ENCODE results near the gene SLC6A18.
"Not testable (repeated sequence)": the region's sequence is repeated elsewhere in the genome, so short reads cannot be mapped to it uniquely, and the experiment has no call there.

Gene SLC6A18

DNA sequence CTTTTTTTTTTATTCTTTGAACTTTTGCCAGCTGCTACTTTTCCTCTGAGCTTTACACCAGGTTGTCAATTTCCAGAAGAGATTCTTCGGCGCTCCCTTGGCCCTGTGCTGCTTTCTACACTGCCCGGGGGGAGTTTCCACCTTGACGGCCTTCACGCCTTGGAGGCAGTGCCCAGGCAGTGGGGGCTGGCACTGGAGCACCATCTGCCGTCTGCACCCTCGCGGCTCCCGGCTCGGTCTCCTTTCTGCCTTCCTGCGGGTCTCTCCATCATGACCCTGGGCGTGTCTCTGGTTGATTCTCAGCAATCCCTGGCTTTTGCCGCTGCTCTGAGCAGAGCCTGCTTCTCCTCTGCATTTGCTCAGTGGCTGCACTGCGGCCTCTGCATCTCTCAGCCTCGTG, 2.9 kb downstream of the SLC6A18 start:
- Histone ChIP-seq H4K20me1 (ENCODE audit: low read depth, low read length) (no peaks in the 10 kb centered on the region), H3K27me3 (ENCODE audit: low read length) (no peaks in the 10 kb centered on the region), H3K4me2 (ENCODE audit: low read depth, low read length, poor library complexity, severe bottlenecking) (no peak overlapping the region), H2AFZ (ENCODE audit: low read depth, low read length, severe bottlenecking) (no peak overlapping the region), H3K27ac (ENCODE audit: low read depth, low read length) (no peak overlapping the region), H3K4me3 (ENCODE audit: insufficient read depth, low read length, poor library complexity, severe bottlenecking) (no peak overlapping the region), H3K9ac (ENCODE audit: low read length) (no peak overlapping the region), H3K79me2 (ENCODE audit: insufficient read depth, low read length) (no peaks in the 10 kb centered on the region), H3K36me3 (ENCODE audit: low read length) (no peaks in the 10 kb centered on the region), H3K9me2 (replicated peaks; ENCODE audit: insufficient read depth, low read length) (no peaks in the 10 kb centered on the region), H3F3A (ENCODE audit: insufficient read depth) (no peaks in the 10 kb centered on the region), H3K9me3 (ENCODE audit: insufficient read depth, low read length) (no peaks in the 10 kb centered on the region)
- TF ChIP-seq, protein P1, sequence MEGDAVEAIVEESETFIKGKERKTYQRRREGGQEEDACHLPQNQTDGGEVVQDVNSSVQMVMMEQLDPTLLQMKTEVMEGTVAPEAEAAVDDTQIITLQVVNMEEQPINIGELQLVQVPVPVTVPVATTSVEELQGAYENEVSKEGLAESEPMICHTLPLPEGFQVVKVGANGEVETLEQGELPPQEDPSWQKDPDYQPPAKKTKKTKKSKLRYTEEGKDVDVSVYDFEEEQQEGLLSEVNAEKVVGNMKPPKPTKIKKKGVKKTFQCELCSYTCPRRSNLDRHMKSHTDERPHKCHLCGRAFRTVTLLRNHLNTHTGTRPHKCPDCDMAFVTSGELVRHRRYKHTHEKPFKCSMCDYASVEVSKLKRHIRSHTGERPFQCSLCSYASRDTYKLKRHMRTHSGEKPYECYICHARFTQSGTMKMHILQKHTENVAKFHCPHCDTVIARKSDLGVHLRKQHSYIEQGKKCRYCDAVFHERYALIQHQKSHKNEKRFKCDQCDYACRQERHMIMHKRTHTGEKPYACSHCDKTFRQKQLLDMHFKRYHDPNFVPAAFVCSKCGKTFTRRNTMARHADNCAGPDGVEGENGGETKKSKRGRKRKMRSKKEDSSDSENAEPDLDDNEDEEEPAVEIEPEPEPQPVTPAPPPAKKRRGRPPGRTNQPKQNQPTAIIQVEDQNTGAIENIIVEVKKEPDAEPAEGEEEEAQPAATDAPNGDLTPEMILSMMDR (IDR thresholded peaks at IDR 0.05; ENCODE audit: insufficient read depth, low read length, poor library complexity, severe bottlenecking): no peak
- TF ChIP-seq EZH2phosphoT487 (conservative IDR thresholded peaks at IDR 0.05; ENCODE audit: low read length): no peak

DNA sequence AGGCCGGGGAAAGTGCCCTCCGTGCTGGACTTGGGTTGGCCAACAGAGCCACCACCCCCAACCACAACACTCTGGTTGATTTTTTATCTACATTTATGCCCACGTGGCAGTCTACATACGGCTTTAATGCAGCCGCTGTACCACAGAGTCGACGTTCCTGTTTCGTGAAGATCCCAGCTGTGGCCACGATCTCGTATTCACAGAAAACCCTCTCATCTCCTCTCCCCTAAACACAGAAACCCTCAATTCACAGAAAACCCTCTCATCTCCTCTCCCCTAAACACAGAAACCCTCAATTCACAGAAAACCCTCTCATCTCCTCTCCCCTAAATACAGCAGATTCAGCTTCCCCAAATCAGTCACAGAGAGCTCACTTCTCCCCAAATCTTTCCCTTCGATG, 3.8 kb downstream of the SLC6A18 start:
- not testable (repeated sequence) for H4K20me1 ChIP-seq (ENCODE audit: low read depth, low read length); H3F3A ChIP-seq (ENCODE audit: insufficient read depth); H3K9ac ChIP-seq (ENCODE audit: low read length); H3K9me2 ChIP-seq (replicated peaks; ENCODE audit: insufficient read depth, low read length); H3K27ac ChIP-seq (ENCODE audit: low read depth, low read length); H3K36me3 ChIP-seq (ENCODE audit: low read length); H3K9me3 ChIP-seq (ENCODE audit: insufficient read depth, low read length); H2AFZ ChIP-seq (ENCODE audit: low read depth, low read length, severe bottlenecking); H3K79me2 ChIP-seq (ENCODE audit: insufficient read depth, low read length); H3K4me2 ChIP-seq (ENCODE audit: low read depth, low read length, poor library complexity, severe bottlenecking); H3K4me3 ChIP-seq (ENCODE audit: insufficient read depth, low read length, poor library complexity, severe bottlenecking); H3K27me3 ChIP-seq (ENCODE audit: low read length)

DNA sequence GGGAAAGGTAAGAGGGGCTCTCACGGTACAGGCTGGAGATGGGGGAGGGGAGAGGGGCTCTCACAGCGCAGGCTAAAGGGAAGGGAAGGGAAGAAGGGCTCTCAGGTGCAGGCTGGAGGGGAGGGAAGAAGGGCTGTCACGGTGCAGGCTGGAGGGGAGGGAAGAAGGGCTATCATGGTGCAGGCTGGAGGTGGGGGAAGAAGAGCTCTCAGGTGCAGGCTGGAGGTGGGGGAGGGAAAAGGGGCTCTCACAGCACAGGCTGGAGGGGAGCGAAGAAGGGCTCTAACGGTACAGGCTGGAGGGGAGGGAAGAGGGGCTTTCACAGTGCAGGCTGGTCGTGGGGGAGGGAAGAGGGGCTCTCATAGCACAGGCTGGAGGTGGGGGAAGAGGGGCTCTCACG, 4.6 kb downstream of the SLC6A18 start:
- H3K27me3 ChIP-seq (ENCODE audit: low read length): no peaks in the 10 kb centered on the region
- no peaks in the 10 kb centered on the region for H3K79me2 ChIP-seq (ENCODE audit: insufficient read depth, low read length)
- TF ChIP-seq EZH2phosphoT487 (conservative IDR thresholded peaks at IDR 0.05; ENCODE audit: low read length): no peak
- TF ChIP-seq, protein P1 (IDR thresholded peaks at IDR 0.05; ENCODE audit: insufficient read depth, low read length, poor library complexity, severe bottlenecking): no peak
- H3K27ac ChIP-seq (ENCODE audit: low read depth, low read length): no peak overlapping the region
- no peak overlapping the region for H3K9ac ChIP-seq (ENCODE audit: low read length)
- no peak overlapping the region for H3K4me3 ChIP-seq (ENCODE audit: insufficient read depth, low read length, poor library complexity, severe bottlenecking)
- H2AFZ ChIP-seq (ENCODE audit: low read depth, low read length, severe bottlenecking): no peak overlapping the region
- H3K36me3 ChIP-seq (ENCODE audit: low read length): no peaks in the 10 kb centered on the region
- H3K9me2 ChIP-seq (replicated peaks; ENCODE audit: insufficient read depth, low read length): no peaks in the 10 kb centered on the region
- H4K20me1 ChIP-seq (ENCODE audit: low read depth, low read length): no peaks in the 10 kb centered on the region
- no peaks in the 10 kb centered on the region for H3F3A ChIP-seq (ENCODE audit: insufficient read depth)
- no peaks in the 10 kb centered on the region for H3K9me3 ChIP-seq (ENCODE audit: insufficient read depth, low read length)
- no peak overlapping the region for H3K4me2 ChIP-seq (ENCODE audit: low read depth, low read length, poor library complexity, severe bottlenecking)

DNA sequence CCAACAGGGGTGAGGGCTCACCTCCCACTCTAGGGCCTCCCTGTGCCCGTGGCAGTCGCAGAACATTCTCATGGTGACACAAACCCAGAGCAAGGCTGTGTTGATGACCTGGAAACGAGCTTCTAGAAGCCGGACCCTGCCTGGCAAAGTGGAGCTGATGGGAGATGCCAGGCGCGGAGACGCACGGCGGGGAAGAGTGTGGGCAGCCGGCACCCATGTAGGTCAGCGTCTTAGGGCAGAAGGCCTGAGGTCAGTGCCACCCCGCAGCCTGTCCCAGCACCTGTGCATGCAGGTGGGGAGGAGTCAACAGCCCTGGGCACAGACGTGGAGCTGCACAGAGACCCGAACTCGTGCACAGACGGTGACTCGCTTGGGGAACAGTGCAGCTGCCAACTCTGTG, 5.4 kb downstream of the SLC6A18 start:
- no peak overlapping the region for H3K27ac ChIP-seq (ENCODE audit: low read depth, low read length)
- TF ChIP-seq, protein P1 (IDR thresholded peaks at IDR 0.05; ENCODE audit: insufficient read depth, low read length, poor library complexity, severe bottlenecking): no peak
- TF ChIP-seq EZH2phosphoT487 (conservative IDR thresholded peaks at IDR 0.05; ENCODE audit: low read length): no peak
- no peaks in the 10 kb centered on the region for H4K20me1 ChIP-seq (ENCODE audit: low read depth, low read length)
- H3K4me3 ChIP-seq (ENCODE audit: insufficient read depth, low read length, poor library complexity, severe bottlenecking): no peak overlapping the region
- no peaks in the 10 kb centered on the region for H3K9me3 ChIP-seq (ENCODE audit: insufficient read depth, low read length)
- H3K9ac ChIP-seq (ENCODE audit: low read length): no peak overlapping the region
- no peaks in the 10 kb centered on the region for H3K9me2 ChIP-seq (replicated peaks; ENCODE audit: insufficient read depth, low read length)
- no peaks in the 10 kb centered on the region for H3K27me3 ChIP-seq (ENCODE audit: low read length)
- H3K79me2 ChIP-seq (ENCODE audit: insufficient read depth, low read length): no peaks in the 10 kb centered on the region
- no peak overlapping the region for H2AFZ ChIP-seq (ENCODE audit: low read depth, low read length, severe bottlenecking)
- no peaks in the 10 kb centered on the region for H3K36me3 ChIP-seq (ENCODE audit: low read length)
- no peaks in the 10 kb centered on the region for H3F3A ChIP-seq (ENCODE audit: insufficient read depth)
- no peak overlapping the region for H3K4me2 ChIP-seq (ENCODE audit: low read depth, low read length, poor library complexity, severe bottlenecking)

All from SU-DHL-6 (cell line).